Stimulated activated CD8-positive, alpha-beta memory T cell treated with anti-CD3 and anti-CD28 coated beads, Interleukin-4, amount 100 ng/mL, for 24 hours (primary cell): ENCODE measurements around the gene IFNL3.

Experiments used
- DNase-seq: peaks from one replicate; pipeline ENCODE4 v3.0.0-alpha.2; 2020; ENCODE audit warnings: low read depth

Gene IFNL3

DNA sequence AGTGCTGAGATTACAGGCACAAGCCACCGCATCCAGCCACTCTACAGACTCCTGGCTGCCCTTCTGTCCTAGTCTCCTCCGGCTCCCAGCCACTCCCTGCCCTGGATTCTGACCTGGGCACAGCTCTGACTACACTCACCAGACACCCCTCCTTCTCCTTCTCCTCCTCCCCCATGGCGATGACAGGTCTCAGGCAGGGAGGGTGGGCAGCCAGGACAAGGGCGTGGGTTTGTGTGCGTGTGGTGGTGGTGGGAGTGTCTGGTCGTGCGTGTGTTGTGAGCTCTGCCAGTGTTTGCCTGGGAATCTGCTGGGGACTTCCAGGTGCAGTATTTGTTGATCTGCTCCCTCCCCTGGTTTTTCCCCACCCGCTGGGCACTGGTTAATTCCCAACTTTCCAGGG lies 51.0 kb downstream of the IFNL3 start:
- DNase-seq = no peak
